NT2/D1 (cell line): ENCODE data around the gene THBD.

Source experiments
- SUZ12 ChIP-seq: IDR thresholded peaks from 2 replicates; pipeline ENCODE4 v1.6.1; 2011; ENCODE audit not compliant: insufficient read length, insufficient read depth; ENCODE audit errors: extremely low read depth
- YY1 ChIP-seq: IDR thresholded peaks from 2 replicates; pipeline ENCODE4 v1.6.1; 2011; ENCODE audit not compliant: insufficient read length, insufficient read depth
- ZNF274 ChIP-seq: IDR thresholded peaks from 2 replicates; pipeline ENCODE4 v1.6.1; 2011; ENCODE audit warnings: mild to moderate bottlenecking, low read depth, low read length

- TF ChIP-seq ZNF274 (no peak), SUZ12 (no peak), YY1 (no peak)
Measured at GRCh38 chr20:23003077-23003635, 46.3 kb downstream of the THBD start.
